ENCODE measurements around the gene TRIM69.
"Not testable (repeated sequence)": the region's sequence is repeated elsewhere in the genome, so short reads cannot be mapped to it uniquely, and the experiment has no call there.

Gene TRIM69

GRCh38 chr15:44718927-44719292 lies 17.4 kb upstream of the TRIM69 start:
- no peak overlapping the region for H3K4me3 ChIP-seq (ENCODE audit: low read depth in 1 of 2, low read length in 2 of 2)
- peaks cover 34 to 43% of the 10 kb centered on the region in 2 donors for H3K36me3 ChIP-seq (ENCODE audit: control insufficient read depth in 1 of 2, insufficient read depth in 2 of 2, low read length in 2 of 2)
- peaks cover 6 to 15% of the 10 kb centered on the region in 2 donors for H3K4me1 ChIP-seq (ENCODE audit: control insufficient read depth in 1 of 2, insufficient read depth in 2 of 2, low read length in 2 of 2)
- peak overlapping the region; percentile 14 for H3K27ac ChIP-seq (ENCODE audit: low read length)
- no peaks in the 10 kb centered on the region for H3K27me3 ChIP-seq (ENCODE audit: low read depth, low read length)
- H3K9me3 ChIP-seq (ENCODE audit: control insufficient read depth in 1 of 2, low read length in 2 of 2): no peaks in the 10 kb centered on the region

- Histone ChIP-seq H3K27ac (ENCODE audit: low read length) (peak overlapping the region; percentile 14), H3K36me3 (ENCODE audit: control insufficient read depth in 1 of 2, insufficient read depth in 2 of 2, low read length in 2 of 2) (peaks cover 34 to 39% of the 10 kb centered on the region in 2 donors)
Measured at GRCh38 chr15:44719293-44719999, 16.9 kb upstream of the TRIM69 start.

GRCh38 chr15:44720000-44720435 lies 16.3 kb upstream of the TRIM69 start:
- peaks cover 34 to 39% of the 10 kb centered on the region in 2 donors for H3K36me3 ChIP-seq (ENCODE audit: control insufficient read depth in 1 of 2, insufficient read depth in 2 of 2, low read length in 2 of 2)
- H3K9me3 ChIP-seq (ENCODE audit: control insufficient read depth in 1 of 2, low read length in 2 of 2); H3K4me3 ChIP-seq (ENCODE audit: low read depth in 1 of 2, low read length in 2 of 2); H3K27me3 ChIP-seq (ENCODE audit: low read depth, low read length); H3K27ac ChIP-seq (ENCODE audit: low read length): not testable (repeated sequence)
- peaks cover 4 to 11% of the 10 kb centered on the region in 2 donors for H3K4me1 ChIP-seq (ENCODE audit: control insufficient read depth in 1 of 2, insufficient read depth in 2 of 2, low read length in 2 of 2)

More at GRCh38 chr15:44719293-44719999, 16.9 kb upstream of the TRIM69 start:
- H3K4me3 ChIP-seq (ENCODE audit: low read depth in 1 of 2, low read length in 2 of 2): no peak overlapping the region
- peaks cover 6 to 15% of the 10 kb centered on the region in 2 donors for H3K4me1 ChIP-seq (ENCODE audit: control insufficient read depth in 1 of 2, insufficient read depth in 2 of 2, low read length in 2 of 2)
- H3K9me3 ChIP-seq (ENCODE audit: control insufficient read depth in 1 of 2, low read length in 2 of 2): no peaks in the 10 kb centered on the region
- H3K27me3 ChIP-seq (ENCODE audit: low read depth, low read length): no peaks in the 10 kb centered on the region

- Histone ChIP-seq H3K4me3 (ENCODE audit: low read depth in 1 of 2, low read length in 2 of 2) (no peak overlapping the region), H3K27me3 (ENCODE audit: low read depth, low read length) (no peaks in the 10 kb centered on the region), H3K9me3 (ENCODE audit: control insufficient read depth in 1 of 2, low read length in 2 of 2) (no peaks in the 10 kb centered on the region), H3K36me3 (ENCODE audit: control insufficient read depth in 1 of 2, insufficient read depth in 2 of 2, low read length in 2 of 2) (peaks cover 31 to 33% of the 10 kb centered on the region in 2 donors), H3K4me1 (ENCODE audit: control insufficient read depth in 1 of 2, insufficient read depth in 2 of 2, low read length in 2 of 2) (peaks cover 0 to 7% of the 10 kb centered on the region in 2 donors), H3K27ac (ENCODE audit: low read length) (no peak overlapping the region)
Measured at GRCh38 chr15:44720460-44721176, 15.7 kb upstream of the TRIM69 start.

- Histone ChIP-seq H3K27ac (ENCODE audit: low read length) (no peak overlapping the region), H3K4me1 (ENCODE audit: control insufficient read depth in 1 of 2, insufficient read depth in 2 of 2, low read length in 2 of 2) (peaks cover 2 to 6% of the 10 kb centered on the region in 2 donors), H3K4me3 (ENCODE audit: low read depth in 1 of 2, low read length in 2 of 2) (no peak overlapping the region), H3K9me3 (ENCODE audit: control insufficient read depth in 1 of 2, low read length in 2 of 2) (no peaks in the 10 kb centered on the region), H3K36me3 (ENCODE audit: control insufficient read depth in 1 of 2, insufficient read depth in 2 of 2, low read length in 2 of 2) (peaks cover 17 to 19% of the 10 kb centered on the region in 2 donors), H3K27me3 (ENCODE audit: low read depth, low read length) (no peaks in the 10 kb centered on the region)
Measured at GRCh38 chr15:44722011-44722410, 14.3 kb upstream of the TRIM69 start.

- no peaks in the 10 kb centered on the region for H3K9me3 ChIP-seq (ENCODE audit: control insufficient read depth in 1 of 2, low read length in 2 of 2)
- H3K27me3 ChIP-seq (ENCODE audit: low read depth, low read length): no peaks in the 10 kb centered on the region
- H3K27ac ChIP-seq (ENCODE audit: low read length): peak overlapping the region; percentile 99
- H3K4me3 ChIP-seq (ENCODE audit: low read depth in 1 of 2, low read length in 2 of 2): no peak overlapping the region
- H3K36me3 ChIP-seq (ENCODE audit: control insufficient read depth in 1 of 2, insufficient read depth in 2 of 2, low read length in 2 of 2): no peaks in the 10 kb centered on the region
- H3K4me1 ChIP-seq (ENCODE audit: control insufficient read depth in 1 of 2, insufficient read depth in 2 of 2, low read length in 2 of 2): peaks cover 9 to 18% of the 10 kb centered on the region in 2 donors
Measured at GRCh38 chr15:44726136-44726535, 10.2 kb upstream of the TRIM69 start.

- no peak overlapping the region for H3K4me3 ChIP-seq (ENCODE audit: low read depth in 1 of 2, low read length in 2 of 2)
- H3K36me3 ChIP-seq (ENCODE audit: control insufficient read depth in 1 of 2, insufficient read depth in 2 of 2, low read length in 2 of 2): peaks cover 5% of the 10 kb centered on the region in 2 donors
- no peaks in the 10 kb centered on the region for H3K9me3 ChIP-seq (ENCODE audit: control insufficient read depth in 1 of 2, low read length in 2 of 2)
- peaks cover 9 to 18% of the 10 kb centered on the region in 2 donors for H3K4me1 ChIP-seq (ENCODE audit: control insufficient read depth in 1 of 2, insufficient read depth in 2 of 2, low read length in 2 of 2)
- H3K27me3 ChIP-seq (ENCODE audit: low read depth, low read length): no peaks in the 10 kb centered on the region
- H3K27ac ChIP-seq (ENCODE audit: low read length): peak overlapping the region; percentile 99
Measured at GRCh38 chr15:44726568-44727484, 9.5 kb upstream of the TRIM69 start.

- peak overlapping the region; percentile 99 for H3K27ac ChIP-seq (ENCODE audit: low read length)
- no peaks in the 10 kb centered on the region for H3K27me3 ChIP-seq (ENCODE audit: low read depth, low read length)
- peak overlapping the region in 1 of 2 donors; percentile 87 for H3K4me3 ChIP-seq (ENCODE audit: low read depth in 1 of 2, low read length in 2 of 2)
- peaks cover 9 to 18% of the 10 kb centered on the region in 2 donors for H3K4me1 ChIP-seq (ENCODE audit: control insufficient read depth in 1 of 2, insufficient read depth in 2 of 2, low read length in 2 of 2)
- H3K36me3 ChIP-seq (ENCODE audit: control insufficient read depth in 1 of 2, insufficient read depth in 2 of 2, low read length in 2 of 2): peaks cover 9 to 11% of the 10 kb centered on the region in 2 donors
- no peaks in the 10 kb centered on the region for H3K9me3 ChIP-seq (ENCODE audit: control insufficient read depth in 1 of 2, low read length in 2 of 2)
Measured at GRCh38 chr15:44727485-44728231, 8.7 kb upstream of the TRIM69 start.

GRCh38 chr15:44728232-44728575 lies 8.1 kb upstream of the TRIM69 start:
- peak overlapping the region; percentile 99 for H3K27ac ChIP-seq (ENCODE audit: low read length)
- not testable (repeated sequence) for H3K27me3 ChIP-seq (ENCODE audit: low read depth, low read length); H3K9me3 ChIP-seq (ENCODE audit: control insufficient read depth in 1 of 2, low read length in 2 of 2)
- H3K4me1 ChIP-seq (ENCODE audit: control insufficient read depth in 1 of 2, insufficient read depth in 2 of 2, low read length in 2 of 2): peaks cover 9 to 18% of the 10 kb centered on the region in 2 donors
- H3K4me3 ChIP-seq (ENCODE audit: low read depth in 1 of 2, low read length in 2 of 2): peak overlapping the region; percentile 87 to 91
- peaks cover 9 to 11% of the 10 kb centered on the region in 2 donors for H3K36me3 ChIP-seq (ENCODE audit: control insufficient read depth in 1 of 2, insufficient read depth in 2 of 2, low read length in 2 of 2)

- Histone ChIP-seq H3K27ac (ENCODE audit: low read length) (peak overlapping the region; percentile 99), H3K4me1 (ENCODE audit: control insufficient read depth in 1 of 2, insufficient read depth in 2 of 2, low read length in 2 of 2) (peaks cover 9 to 18% of the 10 kb centered on the region in 2 donors), H3K27me3 (ENCODE audit: low read depth, low read length) (no peaks in the 10 kb centered on the region), H3K4me3 (ENCODE audit: low read depth in 1 of 2, low read length in 2 of 2) (peak overlapping the region; percentile 87 to 91), H3K36me3 (ENCODE audit: control insufficient read depth in 1 of 2, insufficient read depth in 2 of 2, low read length in 2 of 2) (peaks cover 9 to 11% of the 10 kb centered on the region in 2 donors), H3K9me3 (ENCODE audit: control insufficient read depth in 1 of 2, low read length in 2 of 2) (no peaks in the 10 kb centered on the region)
Measured at GRCh38 chr15:44728576-44729407, 7.5 kb upstream of the TRIM69 start.

Data from muscle layer of duodenum (tissue), 2 donors.